Measurements from ENCODE around the gene VGLL3. TPM values are rescaled to one million over a fixed set of nuclear protein-coding genes. Genes with fewer than 3 reads are reported as not detected.
A peak's percentile ranks its signal among the peaks of the same experiment; 100 is the strongest.

The VGLL3 gene
- total and polyA plus RNA-seq, 2 experiments from 2014 or later, result 0.06 to 0.29 TPM

DNA sequence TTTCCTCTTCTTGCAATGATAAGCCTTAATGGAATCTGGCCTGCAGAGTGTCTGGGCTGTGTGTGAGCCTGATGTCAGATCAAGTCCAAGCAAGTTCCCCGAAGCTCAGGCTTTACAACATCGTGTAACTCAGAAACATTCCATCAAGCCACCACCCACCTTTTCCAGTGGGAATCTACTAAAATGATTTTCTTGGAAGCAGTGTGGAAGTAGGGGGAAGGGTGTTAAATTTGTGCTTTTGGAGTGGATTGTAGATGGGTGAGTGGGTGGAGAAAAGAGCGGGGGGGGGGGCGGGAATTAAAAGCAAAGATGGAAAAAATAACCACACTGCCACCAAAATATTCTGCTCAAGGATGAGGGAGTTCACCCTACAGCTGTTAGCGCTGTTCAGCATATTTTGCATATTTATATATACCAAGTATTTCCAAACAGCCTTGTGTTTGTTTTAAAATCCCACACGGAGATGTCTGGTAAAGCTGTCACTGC lies 53.6 kb downstream of the VGLL3 start:
- TF ChIP-seq, protein P1, sequence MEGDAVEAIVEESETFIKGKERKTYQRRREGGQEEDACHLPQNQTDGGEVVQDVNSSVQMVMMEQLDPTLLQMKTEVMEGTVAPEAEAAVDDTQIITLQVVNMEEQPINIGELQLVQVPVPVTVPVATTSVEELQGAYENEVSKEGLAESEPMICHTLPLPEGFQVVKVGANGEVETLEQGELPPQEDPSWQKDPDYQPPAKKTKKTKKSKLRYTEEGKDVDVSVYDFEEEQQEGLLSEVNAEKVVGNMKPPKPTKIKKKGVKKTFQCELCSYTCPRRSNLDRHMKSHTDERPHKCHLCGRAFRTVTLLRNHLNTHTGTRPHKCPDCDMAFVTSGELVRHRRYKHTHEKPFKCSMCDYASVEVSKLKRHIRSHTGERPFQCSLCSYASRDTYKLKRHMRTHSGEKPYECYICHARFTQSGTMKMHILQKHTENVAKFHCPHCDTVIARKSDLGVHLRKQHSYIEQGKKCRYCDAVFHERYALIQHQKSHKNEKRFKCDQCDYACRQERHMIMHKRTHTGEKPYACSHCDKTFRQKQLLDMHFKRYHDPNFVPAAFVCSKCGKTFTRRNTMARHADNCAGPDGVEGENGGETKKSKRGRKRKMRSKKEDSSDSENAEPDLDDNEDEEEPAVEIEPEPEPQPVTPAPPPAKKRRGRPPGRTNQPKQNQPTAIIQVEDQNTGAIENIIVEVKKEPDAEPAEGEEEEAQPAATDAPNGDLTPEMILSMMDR (IDR thresholded peaks at IDR 0.05; ENCODE audit: low read depth, low read length), result no peak
- no peak overlapping the region for H3K27ac ChIP-seq
- no peak overlapping the region for H3K4me3 ChIP-seq

DNA sequence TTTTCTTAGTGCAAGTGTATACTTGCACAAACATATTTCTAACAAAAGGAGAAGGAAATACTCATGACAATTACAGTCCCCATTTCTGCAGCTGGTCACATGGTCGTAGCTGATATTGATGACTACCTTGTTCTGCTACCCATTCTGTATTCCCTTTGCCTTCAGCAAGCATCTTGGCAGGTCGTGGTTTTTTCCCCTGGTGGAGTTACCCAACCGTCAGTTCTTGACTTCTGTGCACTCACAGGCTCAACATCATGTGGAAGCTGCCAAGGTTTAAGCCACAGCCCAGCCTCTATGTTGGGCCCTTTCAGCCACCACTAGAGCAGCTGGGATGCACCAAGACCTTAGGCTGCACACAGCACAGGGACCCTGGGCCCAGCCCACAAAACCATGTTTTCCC lies 56.1 kb downstream of the VGLL3 start:
- H3K4me1 ChIP-seq (ENCODE audit: low read depth), result no peaks in the 10 kb centered on the region
- H3K36me3 ChIP-seq, result no peaks in the 10 kb centered on the region
- H3K4me3 ChIP-seq, result no peak overlapping the region
- H3K27me3 ChIP-seq, result no peaks in the 10 kb centered on the region
- H3K9me3 ChIP-seq (ENCODE audit: low read depth), result no peaks in the 10 kb centered on the region
- TF ChIP-seq, protein P1 (IDR thresholded peaks at IDR 0.05; ENCODE audit: low read depth, low read length), result no peak
- DNase-seq (ENCODE audit: low read depth in 1 of 2, low spot score in 1 of 2), result peak in 1 of 2 donors; percentile 25
- H3K27ac ChIP-seq, result no peak overlapping the region

More for the DNA sequence above, 53.6 kb downstream of the VGLL3 start:
- H3K36me3 ChIP-seq, result no peaks in the 10 kb centered on the region
- H3K27me3 ChIP-seq, result no peaks in the 10 kb centered on the region
- H3K4me1 ChIP-seq (ENCODE audit: low read depth), result no peaks in the 10 kb centered on the region
- peak; percentile 14 to 84 for DNase-seq (ENCODE audit: low read depth in 1 of 2, low spot score in 1 of 2)
- H3K9me3 ChIP-seq (ENCODE audit: low read depth), result no peaks in the 10 kb centered on the region

DNA sequence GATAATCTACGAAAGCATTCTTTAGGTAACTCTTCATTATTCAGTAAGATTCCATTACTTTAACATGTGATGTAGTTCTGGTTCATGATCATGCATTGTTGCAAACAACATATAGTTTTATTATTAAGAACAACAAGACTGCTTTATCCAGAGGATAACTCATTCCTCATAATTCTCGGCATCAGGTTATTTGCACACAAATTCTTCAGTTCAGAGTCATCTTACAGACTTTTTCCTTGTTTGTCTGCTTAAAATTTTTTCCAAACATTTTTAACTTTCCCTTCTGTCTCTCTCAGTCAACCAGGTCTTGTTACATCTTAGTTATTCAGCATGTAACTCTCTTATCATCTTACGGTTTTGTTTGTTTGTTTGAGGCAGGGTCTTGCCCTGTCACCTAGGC lies 60.1 kb downstream of the VGLL3 start:
- Histone ChIP-seq H3K4me1 (ENCODE audit: low read depth) (no peaks in the 10 kb centered on the region), H3K36me3 (no peaks in the 10 kb centered on the region), H3K27ac (no peak overlapping the region), H3K4me3 (no peak overlapping the region), H3K27me3 (no peaks in the 10 kb centered on the region), H3K9me3 (ENCODE audit: low read depth) (no peaks in the 10 kb centered on the region)
- no peak for DNase-seq (ENCODE audit: low read depth in 1 of 2, low spot score in 1 of 2)
- TF ChIP-seq, protein P1 (IDR thresholded peaks at IDR 0.05; ENCODE audit: low read depth, low read length), result no peak

DNA sequence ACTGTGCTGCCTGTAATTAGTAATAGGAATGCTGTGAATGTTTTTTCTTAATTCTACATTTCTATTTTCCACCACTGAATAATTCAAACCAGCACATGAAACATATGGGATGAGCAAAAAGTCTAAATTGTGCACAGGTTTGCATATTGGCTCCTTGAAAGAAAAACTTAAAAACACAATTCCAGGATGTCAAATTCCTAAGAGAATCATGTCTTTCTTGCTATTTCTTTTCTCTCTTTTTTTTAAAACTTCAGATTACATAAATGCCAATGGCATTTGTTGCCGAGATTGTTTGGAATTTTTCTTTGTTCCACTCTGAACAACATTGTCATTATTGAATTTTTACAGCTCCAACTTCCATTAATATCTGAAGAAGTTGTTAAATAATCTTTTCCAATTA lies 60.8 kb downstream of the VGLL3 start:
- no peaks in the 10 kb centered on the region for H3K9me3 ChIP-seq (ENCODE audit: low read depth)
- H3K27ac ChIP-seq, result no peak overlapping the region
- no peaks in the 10 kb centered on the region for H3K27me3 ChIP-seq
- H3K4me3 ChIP-seq, result no peak overlapping the region
- no peaks in the 10 kb centered on the region for H3K36me3 ChIP-seq
- H3K4me1 ChIP-seq (ENCODE audit: low read depth), result no peaks in the 10 kb centered on the region
- DNase-seq (ENCODE audit: low read depth in 1 of 2, low spot score in 1 of 2), result no peak
- TF ChIP-seq, protein P1 (IDR thresholded peaks at IDR 0.05; ENCODE audit: low read depth, low read length), result no peak

DNA sequence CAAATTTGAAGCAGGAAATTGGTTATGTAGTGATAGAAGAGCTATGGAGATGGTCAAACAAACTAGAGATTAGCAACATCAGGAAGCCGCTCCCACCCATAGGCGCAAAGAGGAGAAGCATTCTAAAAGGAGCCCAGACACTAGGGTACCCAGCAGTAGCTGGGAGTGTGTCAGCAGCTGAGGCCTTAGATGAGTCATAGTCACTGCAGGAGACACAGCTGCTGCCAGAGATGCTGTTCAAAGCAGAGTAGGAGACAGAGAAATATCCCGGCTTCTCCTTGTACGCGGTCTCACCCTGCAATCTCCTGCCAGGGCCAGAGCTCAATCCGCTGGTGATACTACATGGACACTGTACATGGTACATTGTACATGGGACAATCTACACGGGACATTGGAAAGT lies 61.9 kb downstream of the VGLL3 start:
- Histone ChIP-seq H3K4me1 (ENCODE audit: low read depth) (no peaks in the 10 kb centered on the region), H3K27ac (no peak overlapping the region), H3K4me3 (no peak overlapping the region), H3K27me3 (no peaks in the 10 kb centered on the region), H3K9me3 (ENCODE audit: low read depth) (no peaks in the 10 kb centered on the region), H3K36me3 (no peaks in the 10 kb centered on the region)
- no peak for DNase-seq (ENCODE audit: low read depth in 1 of 2, low spot score in 1 of 2)
- TF ChIP-seq, protein P1 (IDR thresholded peaks at IDR 0.05; ENCODE audit: low read depth, low read length), result no peak

Measured in cardiac muscle cell (in vitro differentiated cells and primary cell).